Sigmoid colon (tissue), 7 donors: ENCODE measurements around the gene PGBD5. TPM values are rescaled to one million over a fixed set of nuclear protein-coding genes. Genes with fewer than 3 reads are reported as not detected.

ENCODE experiments used
- DNase-seq: peaks from one replicate; pipeline ENCODE4 v3.0.0-alpha.2; 2019
- H3K27ac ChIP-seq, 4 donors: fragments of 200-600 bp; sonication (generic); one replicate each; pipeline ENCODE4 v1.5.1; 2016 to 2019; ENCODE audit warnings: mild to moderate bottlenecking in 1 of 4
- H3K27me3 ChIP-seq, 3 donors: fragments of 200-600 bp; sonication (generic); one replicate each; pipeline ENCODE4 v1.5.1; 2019; ENCODE audit warnings: mild to moderate bottlenecking in 1 of 3
- H3K36me3 ChIP-seq, 4 donors: fragments of 200-600 bp; sonication (generic); one replicate each; pipeline ENCODE4 v1.5.1; 2016 to 2019
- H3K4me1 ChIP-seq, 4 donors: fragments of 200-600 bp; sonication (generic); one replicate each; pipeline ENCODE4 v1.5.1; 2017 to 2019
- H3K4me3 ChIP-seq, 4 donors: fragments of 200-600 bp; sonication (generic); one replicate each; pipeline ENCODE4 v1.5.1; 2017 to 2019; ENCODE audit warnings: mild to moderate bottlenecking in 2 of 4, moderate library complexity in 1 of 4
- H3K9me3 ChIP-seq, 4 donors: fragments of 200-600 bp in 3 of 4; sonication (generic) in 3 of 4; one replicate each; pipeline versions ENCODE4 v1.5.1 to v1.6.1; 2013 to 2019
- CTCF ChIP-seq, 4 experiments: fragments of 450-650 bp in 3 of 4; fragments of 200-600 bp in 1 of 4; IDR thresholded peaks; one replicate each; pipeline ENCODE4 v1.5.1; 2016 to 2019; ENCODE audit warnings: antibody characterized with exemption in 4 of 4, mild to moderate bottlenecking in 3 of 4, moderate library complexity in 2 of 4
- EP300 ChIP-seq, 4 donors: sonication (generic); formaldehyde crosslinking; IDR thresholded peaks; one replicate each; pipeline ENCODE4 v1.6.1; 2017; ENCODE audit warnings: antibody characterized with exemption in 4 of 4
- POLR2A ChIP-seq, 2 donors: fragments of 450-650 bp; IDR thresholded peaks; one replicate each; pipeline ENCODE4 v1.6.1; 2016; ENCODE audit warnings: antibody characterized with exemption in 2 of 2, mild to moderate bottlenecking in 2 of 2, moderate library complexity in 2 of 2
- POLR2AphosphoS5 ChIP-seq, 4 donors: sonication (generic); formaldehyde crosslinking; IDR thresholded peaks; one replicate each; pipeline ENCODE4 v1.6.1; 2017; ENCODE audit warnings: antibody characterized with exemption in 4 of 4
- WGBS, 2 donors: extraction: QIAGEN DNeasy Blood & Tissue Kit; methylation state at CpG; one replicate each; pipeline ENCODE4 v1.1.7; 2013; 5-methylcytosine and 5-hydroxymethylcytosine counted together
- intact Hi-C: fragments of 100-400 bp; cut with DNase I; formaldehyde crosslinking; loops from one replicate; pipeline ENCODE4 v1.15.1; 2023
- polyA plus RNA-seq, 3 donors: library from polyadenylated mRNA; stranded (reverse); fragments of 200-250 nt; gene quantifications; one replicate each; pipeline ENCODE4 v1.2.3, GENCODE V29; 2013
- total RNA-seq, 4 donors: library from RNA; depleted of rRNA; stranded (reverse); fragments of >200 nt; gene quantifications; one replicate each; pipeline ENCODE4 v1.1.0, GENCODE V29; 2016
- donor health status: healthy with polysubstance abuse.
- donor health status: Bipolar disorder and iron deficiency.
- donor health status: healthy.

PGBD5 gene
- total and polyA plus RNA-seq, 7 donors = under 0.01 to 1.9 (median 1.1) TPM

DNA sequence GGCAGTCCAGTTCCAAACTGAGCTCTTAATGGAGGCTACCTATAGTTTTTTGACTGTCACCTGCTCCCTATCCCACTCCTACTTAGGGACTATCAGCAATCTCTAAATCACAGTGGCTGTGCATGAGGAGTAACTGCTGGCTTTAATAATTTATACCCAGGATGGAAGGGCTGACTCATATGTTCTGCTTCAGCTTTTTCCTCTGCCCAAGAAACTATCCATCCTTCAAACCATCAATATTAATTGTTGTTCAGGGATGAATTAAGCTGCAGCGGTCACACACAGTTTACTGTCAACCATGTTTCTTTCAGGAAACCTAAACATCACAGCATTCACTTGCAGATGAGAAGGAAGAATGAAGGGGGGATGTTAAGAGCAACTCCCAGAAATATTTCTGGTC is 9.0 kb upstream of the PGBD5 start:
- intact Hi-C loops = no loop called here
- Histone ChIP-seq H3K4me3 (no peak overlapping the region), H3K9me3 (no peaks in the 10 kb centered on the region), H3K27me3 (no peaks in the 10 kb centered on the region), H3K36me3 (no peaks in the 10 kb centered on the region), H3K4me1 (no peaks in the 10 kb centered on the region), H3K27ac (no peak overlapping the region)
- TF ChIP-seq POLR2A (IDR thresholded peaks at IDR 0.05) = no peak
- no peak for TF ChIP-seq EP300 (IDR thresholded peaks at IDR 0.05)
- WGBS, 2 donors = 92 to 94% methylated on average over 1 of the region's 1 CpG
- DNase-seq = no peak

DNA sequence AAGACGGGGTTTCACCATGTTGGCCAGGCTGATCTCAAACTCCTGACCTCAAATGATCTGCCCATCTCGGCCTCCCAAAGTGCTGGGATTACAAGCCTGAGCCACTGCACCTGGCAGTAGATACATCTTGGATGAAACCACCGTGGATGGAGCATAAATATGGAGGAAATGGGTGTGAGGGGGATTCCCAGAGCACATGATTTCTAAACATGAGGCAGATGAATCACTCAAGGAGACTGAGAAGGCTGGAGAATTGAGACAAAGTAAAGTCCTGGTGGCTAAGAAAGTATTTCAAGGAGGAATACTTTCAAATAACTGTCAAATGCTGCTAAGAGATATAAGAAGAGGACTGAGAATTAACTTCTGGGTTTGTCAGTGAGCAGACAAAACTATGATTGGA is 5.4 kb upstream of the PGBD5 start:
- 59 to 73% methylated on average over 3 of the region's 3 CpGs for WGBS, 2 donors
- intact Hi-C loops = no loop called here
- H3K27ac ChIP-seq = no peak overlapping the region
- H3K27me3 ChIP-seq = peaks cover 0 to 10% (median 0%) of the 10 kb centered on the region in 3 donors
- H3K4me1 ChIP-seq = no peaks in the 10 kb centered on the region
- no peak for DNase-seq
- H3K9me3 ChIP-seq = no peaks in the 10 kb centered on the region
- H3K4me3 ChIP-seq = no peak overlapping the region
- no peaks in the 10 kb centered on the region for H3K36me3 ChIP-seq
- TF ChIP-seq EP300 (IDR thresholded peaks at IDR 0.05) = no peak
- no peak for TF ChIP-seq POLR2A (IDR thresholded peaks at IDR 0.05)
- no peak for TF ChIP-seq POLR2AphosphoS5 (IDR thresholded peaks at IDR 0.05)
- no peak for TF ChIP-seq CTCF (IDR thresholded peaks at IDR 0.05)

DNA sequence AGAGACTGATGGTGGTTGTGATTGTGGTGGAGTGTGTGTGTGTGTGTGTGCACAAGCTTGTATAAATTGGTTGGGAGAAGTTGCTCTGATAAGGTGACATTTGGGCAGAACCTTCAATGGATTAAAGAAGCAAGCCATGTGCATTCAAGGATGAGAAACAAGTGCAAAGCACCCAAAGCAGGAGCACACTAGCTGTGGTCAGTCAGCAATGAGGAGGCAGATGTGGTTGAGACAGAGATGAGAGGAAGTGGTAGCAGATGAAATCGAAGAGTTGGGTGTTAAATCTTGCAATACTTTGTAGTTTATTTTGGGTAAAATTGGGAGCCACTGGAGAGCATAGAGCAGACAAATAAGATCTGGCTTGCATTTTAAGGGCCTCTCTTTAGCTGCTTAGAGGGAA is 4.4 kb upstream of the PGBD5 start:
- intact Hi-C loops = no loop called here

DNA sequence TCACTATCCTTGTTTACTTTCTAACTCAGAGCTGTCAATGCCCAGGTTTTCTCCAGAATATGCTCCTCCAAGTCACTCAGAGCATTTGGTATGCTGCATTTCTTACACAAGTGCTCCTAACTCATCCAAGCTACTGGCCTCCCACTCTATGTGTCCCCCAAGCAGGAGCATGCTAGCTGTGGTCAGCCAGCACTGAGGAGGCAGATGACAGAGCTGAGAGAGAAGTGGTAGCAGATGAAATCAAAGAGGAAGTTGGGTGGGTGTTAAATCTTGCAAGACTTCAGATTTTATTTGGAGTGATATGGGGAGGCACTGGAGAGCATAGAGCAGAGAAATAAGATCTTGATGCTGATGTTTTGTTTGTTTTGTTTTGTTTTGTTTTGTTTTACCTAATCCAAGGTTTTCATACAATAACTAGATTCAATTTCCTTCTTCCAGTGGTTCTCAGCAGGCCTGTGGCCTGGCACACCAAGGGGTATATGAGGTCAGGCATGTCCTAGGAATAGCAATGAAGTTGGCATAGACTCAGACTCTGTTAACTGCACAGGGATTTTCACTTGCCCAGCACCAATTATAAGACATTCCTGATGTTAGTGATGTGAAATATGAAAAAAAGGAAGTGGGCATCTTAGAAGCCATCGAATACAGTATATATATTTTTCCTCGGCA is 3.1 kb upstream of the PGBD5 start:
- Histone ChIP-seq H3K27ac (no peak overlapping the region), H3K36me3 (no peaks in the 10 kb centered on the region), H3K9me3 (no peaks in the 10 kb centered on the region), H3K4me1 (peaks cover 0 to 11% (median 8%) of the 10 kb centered on the region in 4 donors), H3K27me3 (peaks cover 14 to 24% (median 14%) of the 10 kb centered on the region in 3 donors), H3K4me3 (no peak overlapping the region)
- no peak for TF ChIP-seq EP300 (IDR thresholded peaks at IDR 0.05)
- TF ChIP-seq POLR2AphosphoS5 (IDR thresholded peaks at IDR 0.05) = no peak
- no peak for TF ChIP-seq CTCF (IDR thresholded peaks at IDR 0.05)
- TF ChIP-seq POLR2A (IDR thresholded peaks at IDR 0.05) = no peak
- DNase-seq = no peak
- WGBS, 2 donors = 83 to 94% methylated on average over 2 of the region's 2 CpGs
- intact Hi-C loops = no loop called here

More for the DNA sequence above, 4.4 kb upstream of the PGBD5 start:
- no peak for DNase-seq
- no peaks in the 10 kb centered on the region for H3K36me3 ChIP-seq
- H3K27ac ChIP-seq = no peak overlapping the region
- no peak overlapping the region for H3K4me3 ChIP-seq
- TF ChIP-seq EP300 (IDR thresholded peaks at IDR 0.05) (no peak), POLR2AphosphoS5 (IDR thresholded peaks at IDR 0.05) (no peak), POLR2A (IDR thresholded peaks at IDR 0.05) (no peak), CTCF (IDR thresholded peaks at IDR 0.05) (no peak)
- peaks cover 1 to 11% (median 2%) of the 10 kb centered on the region in 3 donors for H3K27me3 ChIP-seq
- H3K9me3 ChIP-seq = no peaks in the 10 kb centered on the region
- 37 to 86% methylated on average over 1 of the region's 1 CpG for WGBS, 2 donors
- peaks cover 0 to 2% (median 2%) of the 10 kb centered on the region in 4 donors for H3K4me1 ChIP-seq

DNA sequence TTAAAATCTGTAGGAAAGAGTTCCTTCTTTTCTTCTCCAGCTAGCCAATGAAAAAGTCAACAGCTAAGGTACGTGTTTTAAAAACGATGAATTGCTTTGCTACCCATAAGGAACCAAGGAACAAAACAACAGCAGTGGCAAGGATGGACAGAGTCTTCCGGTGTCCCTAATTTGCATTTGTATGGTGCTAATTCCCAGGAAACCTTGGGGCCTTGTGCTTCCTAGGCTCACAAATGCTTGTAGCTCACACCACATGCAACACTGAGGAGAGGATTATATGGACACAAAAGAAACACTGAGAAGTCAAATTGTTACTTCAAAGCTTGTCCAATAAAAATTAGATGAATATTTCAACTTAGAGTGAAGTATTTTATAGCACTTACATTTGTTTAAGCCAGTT is 1.8 kb upstream of the PGBD5 start:
- no peak overlapping the region for H3K27ac ChIP-seq
- no peak for DNase-seq
- WGBS, 2 donors = 27 to 67% methylated on average over 3 of the region's 3 CpGs
- peaks cover 22 to 37% (median 26%) of the 10 kb centered on the region in 3 donors for H3K27me3 ChIP-seq
- peaks cover 0 to 11% (median 8%) of the 10 kb centered on the region in 4 donors for H3K4me1 ChIP-seq
- H3K9me3 ChIP-seq = no peaks in the 10 kb centered on the region
- no peak for TF ChIP-seq POLR2A (IDR thresholded peaks at IDR 0.05)
- no peak for TF ChIP-seq CTCF (IDR thresholded peaks at IDR 0.05)
- no peak for TF ChIP-seq POLR2AphosphoS5 (IDR thresholded peaks at IDR 0.05)
- no peak for TF ChIP-seq EP300 (IDR thresholded peaks at IDR 0.05)
- H3K36me3 ChIP-seq = no peaks in the 10 kb centered on the region
- no peak overlapping the region for H3K4me3 ChIP-seq
- intact Hi-C loops = no loop called here
